ENCODE measurements around the gene ECM1.

Gene ECM1

DNA sequence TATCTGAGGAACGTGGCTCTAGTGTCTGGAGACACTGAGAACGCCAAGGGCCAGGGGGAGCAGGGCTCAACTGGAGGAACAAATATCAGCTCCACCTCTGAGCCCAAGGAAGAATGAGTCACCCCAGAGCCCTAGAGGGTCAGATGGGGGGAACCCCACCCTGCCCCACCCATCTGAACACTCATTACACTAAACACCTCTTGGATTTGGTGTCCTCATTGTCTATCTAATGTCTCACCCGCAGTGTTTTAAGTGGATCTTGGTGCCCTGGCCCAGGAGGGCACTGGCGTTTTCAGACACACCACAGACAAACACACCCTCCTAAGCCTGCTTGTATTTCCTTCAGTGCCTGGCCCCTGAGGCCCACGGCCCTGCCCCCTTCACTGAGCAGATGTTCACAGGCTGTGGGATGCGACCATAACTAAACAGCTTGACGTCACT lies 5.5 kb downstream of the ECM1 start:
- no peak for TF ChIP-seq CTCF (IDR thresholded peaks at IDR 0.05; ENCODE audit: unreplicated experiment in 3 of 3)
- peaks cover 16% of the 10 kb centered on the region for H3K36me3 Mint-ChIP-seq (ENCODE audit: low read depth)

DNA sequence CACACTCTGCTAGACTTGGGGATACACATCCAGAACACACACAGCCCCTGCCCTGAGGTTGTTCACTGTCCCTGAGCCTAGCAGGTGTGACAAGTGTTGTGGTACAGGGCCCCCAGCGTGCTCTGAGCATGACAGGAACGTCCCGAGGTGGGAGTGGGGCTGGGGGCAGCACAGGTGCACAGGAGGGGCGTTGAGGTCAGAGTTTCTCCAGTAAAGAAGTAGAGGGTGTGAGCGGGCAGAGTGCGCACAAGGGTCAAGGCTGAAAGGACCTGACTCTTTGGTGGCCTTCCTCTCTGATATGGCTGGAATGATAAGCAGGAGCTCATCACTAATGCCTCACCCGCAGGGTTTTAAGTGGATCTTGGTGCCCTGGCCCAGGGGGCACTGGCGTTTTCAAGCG lies 6.4 kb downstream of the ECM1 start:
- Mint-ChIP-seq H3K4me1 (peaks cover 40% of the 10 kb centered on the region), H3K4me3 (peak overlapping the region; percentile 86 to 89 (median 88)), H3K9me3 (no peaks in the 10 kb centered on the region), H3K36me3 (ENCODE audit: low read depth) (peaks cover 16% of the 10 kb centered on the region), H3K27ac (peak overlapping the region; percentile 70 to 95 (median 84)), H3K27me3 (ENCODE audit: low read depth) (peaks cover 4% of the 10 kb centered on the region)
- TF ChIP-seq CTCF (IDR thresholded peaks at IDR 0.05; ENCODE audit: unreplicated experiment in 3 of 3) = no peak

More for the DNA sequence above, 5.5 kb downstream of the ECM1 start:
- Mint-ChIP-seq H3K4me3 (peak overlapping the region; percentile 60 to 89 (median 86)), H3K9me3 (no peaks in the 10 kb centered on the region), H3K27ac (peak overlapping the region; percentile 82 to 91 (median 88)), H3K27me3 (ENCODE audit: low read depth) (peaks cover 4% of the 10 kb centered on the region), H3K4me1 (peaks cover 43% of the 10 kb centered on the region)

DNA sequence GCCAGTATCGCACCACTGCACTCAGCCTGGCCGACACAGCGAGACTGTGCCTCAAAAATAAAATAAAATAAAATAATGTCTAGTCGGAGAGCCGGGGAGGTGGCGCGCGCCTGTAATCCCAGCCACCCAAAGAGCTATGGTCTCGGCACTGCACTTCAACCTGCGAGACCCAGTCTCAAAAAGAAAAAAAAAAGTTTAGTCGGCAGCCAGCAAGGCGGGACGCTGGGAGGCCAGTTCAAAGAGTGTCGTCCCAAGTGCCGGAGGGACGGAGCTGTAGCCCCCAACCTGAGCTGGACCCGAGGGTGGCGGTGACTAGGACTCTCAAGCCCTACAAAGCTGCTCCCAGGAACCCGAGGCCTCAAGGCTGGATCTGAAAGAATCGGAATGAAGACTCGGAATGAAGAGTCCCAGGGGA lies 7.0 kb downstream of the ECM1 start:
- Mint-ChIP-seq H3K27ac (peak overlapping the region; percentile 84 to 95 (median 90)), H3K4me3 (peak overlapping the region; percentile 86 to 89 (median 88)), H3K27me3 (ENCODE audit: low read depth) (peaks cover 4% of the 10 kb centered on the region), H3K9me3 (no peaks in the 10 kb centered on the region), H3K4me1 (peaks cover 40% of the 10 kb centered on the region), H3K36me3 (ENCODE audit: low read depth) (peaks cover 16% of the 10 kb centered on the region)
- no peak for TF ChIP-seq CTCF (IDR thresholded peaks at IDR 0.05; ENCODE audit: unreplicated experiment in 3 of 3)

DNA sequence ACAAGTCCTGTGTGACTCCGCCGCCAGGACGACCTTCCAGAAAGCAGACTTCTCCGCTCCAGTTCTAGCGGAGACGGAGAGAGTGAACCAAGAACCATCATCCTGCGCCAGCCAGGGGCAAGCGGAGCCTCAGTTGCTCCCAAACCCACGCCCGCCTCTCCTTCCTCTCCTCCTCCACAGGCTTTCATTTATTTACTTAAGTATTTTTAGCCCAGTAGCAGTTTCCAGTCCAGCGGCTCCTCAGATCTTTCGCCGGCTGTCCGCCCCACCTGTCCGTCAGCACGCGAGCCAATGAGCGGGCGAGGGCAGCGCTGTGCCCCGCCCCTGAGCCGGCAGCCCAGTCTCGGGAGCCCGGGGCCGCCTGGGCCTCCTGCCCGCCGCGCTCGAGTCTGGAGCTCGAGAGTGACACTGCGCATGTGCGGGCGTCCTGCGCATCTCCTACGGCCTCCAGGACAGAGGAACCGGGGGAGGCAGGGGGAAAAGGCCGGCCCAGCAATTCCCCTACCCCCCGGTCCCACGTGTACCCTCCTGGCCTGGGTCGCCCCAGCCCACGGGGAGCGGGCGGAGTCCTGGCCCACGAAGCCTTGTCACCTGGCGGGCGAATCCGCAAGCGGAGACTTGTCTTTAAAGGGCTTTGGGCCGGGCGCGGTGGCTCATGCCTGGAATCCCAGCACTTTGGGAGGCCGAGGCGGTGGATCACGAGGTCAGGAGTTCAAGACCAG lies 7.6 kb downstream of the ECM1 start, which contains the start of gene FALEC:
TSS of gene FALEC (plus strand) at position 425 of the 722 bp plus-strand sequence.
- Mint-ChIP-seq H3K27ac (peak within 1 kb of the TSS; percentile 84 to 95 (median 90)), H3K36me3 (ENCODE audit: low read depth) (peaks cover 16% of the 10 kb centered on the region), H3K9me3 (no peaks in the 10 kb centered on the region), H3K4me3 (peak within 1 kb of the TSS; percentile 86 to 89 (median 88)), H3K27me3 (ENCODE audit: low read depth) (peaks cover 4% of the 10 kb centered on the region), H3K4me1 (peaks cover 36% of the 10 kb centered on the region)
- no peak for TF ChIP-seq CTCF (IDR thresholded peaks at IDR 0.05; ENCODE audit: unreplicated experiment in 3 of 3)

DNA sequence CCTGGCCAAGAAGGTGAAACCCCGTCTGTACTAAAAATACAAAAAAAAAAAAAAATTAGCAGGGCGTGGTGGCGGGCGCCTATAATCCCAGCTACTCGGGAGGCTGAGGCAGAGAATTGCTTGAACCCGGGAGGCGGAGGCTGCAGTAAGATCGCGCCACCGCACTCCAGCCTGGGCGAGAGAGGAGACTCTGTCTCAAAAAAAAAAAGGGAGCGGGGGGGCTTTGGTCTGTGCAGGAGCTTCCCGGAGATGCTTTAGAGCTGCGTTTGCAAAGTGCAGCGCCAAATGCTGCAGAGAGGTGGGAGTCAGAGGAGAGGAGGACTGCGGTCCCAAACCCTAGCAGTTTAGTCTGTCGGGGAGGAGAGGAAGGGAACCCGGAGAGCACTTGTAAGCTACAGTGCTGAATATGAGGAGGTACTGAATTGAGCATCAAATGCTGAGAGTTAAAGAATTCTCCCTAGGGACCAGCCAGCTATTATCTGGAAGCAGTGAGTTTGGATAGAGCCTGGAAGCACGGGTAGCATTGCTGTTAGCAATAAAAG lies 8.2 kb downstream of the ECM1 start:
- H3K27me3 Mint-ChIP-seq (ENCODE audit: low read depth) = no peaks in the 10 kb centered on the region
- peaks cover 36% of the 10 kb centered on the region for H3K4me1 Mint-ChIP-seq
- H3K36me3 Mint-ChIP-seq (ENCODE audit: low read depth) = peaks cover 16% of the 10 kb centered on the region
- no peak for TF ChIP-seq CTCF (IDR thresholded peaks at IDR 0.05; ENCODE audit: unreplicated experiment in 3 of 3)
- peak overlapping the region; percentile 59 to 88 (median 80) for H3K27ac Mint-ChIP-seq
- peak overlapping the region; percentile 86 to 89 (median 88) for H3K4me3 Mint-ChIP-seq
- no peaks in the 10 kb centered on the region for H3K9me3 Mint-ChIP-seq
